OCI-LY3 (cell line): ENCODE data around the gene LRFN5.
A peak's percentile ranks its signal among the peaks of the same experiment; 100 is the strongest.
"Not testable (repeated sequence)": the region's sequence is repeated elsewhere in the genome, so short reads cannot be mapped to it uniquely, and the experiment has no call there.

ENCODE experiments used
- H2AFZ ChIP-seq: fragments of 200-600, 300-600 bp; shearing (Covaris generic); 2 replicates; pipeline ENCODE4 v1.6.0; 2014; ENCODE audit warnings: antibody characterized with exemption, low read depth, low read length
- H3K27ac ChIP-seq: fragments of 200-600, 300-600 bp; sonication (generic); 2 replicates; pipeline ENCODE4 v1.5.1; 2014; ENCODE audit warnings: mild to moderate bottlenecking, low read length, moderate library complexity, mixed read lengths
- H3K27me3 ChIP-seq: fragments of 200-600, 300-600 bp; sonication (generic); 2 replicates; pipeline ENCODE4 v1.6.1; 2014; ENCODE audit warnings: low read depth, low read length, mixed read lengths
- H3K36me3 ChIP-seq: fragments of 200-600, 300-600 bp; sonication (generic); replicated peaks from 2 replicates; pipeline ENCODE3; 2014; ENCODE audit warnings: low read depth, low read length, mixed read lengths
- H3K4me1 ChIP-seq: fragments of 300-600, 200-600 bp; sonication (generic); 2 replicates; pipeline ENCODE4 v1.6.1; 2014; ENCODE audit warnings: low read length, mixed read lengths
- H3K4me2 ChIP-seq: fragments of 200-600, 300-600 bp; sonication (generic); 2 replicates; pipeline ENCODE4 v1.6.1; 2014; ENCODE audit warnings: low read length, mixed read lengths
- H3K4me3 ChIP-seq: fragments of 300-600, 200-600 bp; sonication (generic); 2 replicates; pipeline ENCODE4 v1.5.1; 2014; ENCODE audit warnings: antibody characterized with exemption, mild to moderate bottlenecking, low read length, moderate library complexity
- H3K79me2 ChIP-seq: fragments of 300-600, 200-600 bp; shearing (Covaris generic); 2 replicates; pipeline ENCODE4 v1.6.1; 2014; ENCODE audit warnings: mild to moderate bottlenecking, low read length, mixed read lengths
- H3K9ac ChIP-seq: fragments of 300-600, 200-600 bp; shearing (Covaris generic); 2 replicates; pipeline ENCODE4 v1.6.0; 2014; ENCODE audit warnings: mild to moderate bottlenecking, low read length, moderate library complexity
- H3K9me3 ChIP-seq: fragments of 200-600, 300-600 bp; shearing (Covaris generic); 2 replicates; pipeline ENCODE4 v1.6.1; 2014; ENCODE audit warnings: low read length, mixed read lengths; ENCODE audit not compliant: insufficient read depth
- H4K20me1 ChIP-seq: fragments of 200-600, 300-600 bp; sonication (generic); 2 replicates; pipeline ENCODE4 v1.6.1; 2016; ENCODE audit warnings: low read length, mixed read lengths; ENCODE audit not compliant: insufficient read depth
- EZH2phosphoT487 ChIP-seq: fragments of 200-600 bp; shearing (Covaris generic); IDR thresholded peaks from 2 replicates; pipeline ENCODE4 v1.6.1; 2018; ENCODE audit warnings: antibody characterized with exemption, mixed run types, low read depth
- TF ChIP-seq, protein P1 (sequence below): fragments of 200-600, 300-600 bp; sonication (generic); IDR thresholded peaks from 2 replicates; pipeline ENCODE4 v1.5.1; 2014; ENCODE audit warnings: antibody characterized with exemption, low read length, low read depth

Gene LRFN5

DNA sequence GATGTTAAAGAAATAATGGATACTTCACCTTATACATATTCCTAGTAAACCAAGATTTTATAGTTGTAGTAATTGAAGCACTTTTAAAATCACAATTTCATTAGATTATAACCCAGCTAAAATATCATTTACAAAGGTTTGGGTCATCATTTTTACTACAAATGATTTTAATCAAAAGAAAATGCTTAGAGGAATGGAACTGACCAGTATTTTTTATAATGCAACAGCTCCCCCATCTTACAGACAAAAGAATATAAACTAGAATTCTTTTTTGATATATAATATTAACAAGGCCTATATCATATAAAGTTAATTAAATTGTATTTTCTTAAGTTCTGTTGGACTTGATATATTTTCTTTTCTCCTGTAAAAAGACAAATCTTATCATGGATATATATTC is 20.4 kb upstream of the LRFN5 start:
- Histone ChIP-seq H3K4me3 (no peak overlapping the region), H3K9ac (no peak overlapping the region), H4K20me1 (no peaks in the 10 kb centered on the region), H3K27me3 (no peaks in the 10 kb centered on the region), H3K27ac (no peak overlapping the region), H3K4me1 (no peaks in the 10 kb centered on the region), H3K36me3 (no peaks in the 10 kb centered on the region), H3K9me3 (no peaks in the 10 kb centered on the region), H3K79me2 (no peaks in the 10 kb centered on the region), H2AFZ (no peak overlapping the region), H3K4me2 (no peak overlapping the region)
- no peak for TF ChIP-seq EZH2phosphoT487
- TF ChIP-seq, protein P1, sequence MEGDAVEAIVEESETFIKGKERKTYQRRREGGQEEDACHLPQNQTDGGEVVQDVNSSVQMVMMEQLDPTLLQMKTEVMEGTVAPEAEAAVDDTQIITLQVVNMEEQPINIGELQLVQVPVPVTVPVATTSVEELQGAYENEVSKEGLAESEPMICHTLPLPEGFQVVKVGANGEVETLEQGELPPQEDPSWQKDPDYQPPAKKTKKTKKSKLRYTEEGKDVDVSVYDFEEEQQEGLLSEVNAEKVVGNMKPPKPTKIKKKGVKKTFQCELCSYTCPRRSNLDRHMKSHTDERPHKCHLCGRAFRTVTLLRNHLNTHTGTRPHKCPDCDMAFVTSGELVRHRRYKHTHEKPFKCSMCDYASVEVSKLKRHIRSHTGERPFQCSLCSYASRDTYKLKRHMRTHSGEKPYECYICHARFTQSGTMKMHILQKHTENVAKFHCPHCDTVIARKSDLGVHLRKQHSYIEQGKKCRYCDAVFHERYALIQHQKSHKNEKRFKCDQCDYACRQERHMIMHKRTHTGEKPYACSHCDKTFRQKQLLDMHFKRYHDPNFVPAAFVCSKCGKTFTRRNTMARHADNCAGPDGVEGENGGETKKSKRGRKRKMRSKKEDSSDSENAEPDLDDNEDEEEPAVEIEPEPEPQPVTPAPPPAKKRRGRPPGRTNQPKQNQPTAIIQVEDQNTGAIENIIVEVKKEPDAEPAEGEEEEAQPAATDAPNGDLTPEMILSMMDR: peak; percentile 6; the same call in 1 of the 2 replicates

DNA sequence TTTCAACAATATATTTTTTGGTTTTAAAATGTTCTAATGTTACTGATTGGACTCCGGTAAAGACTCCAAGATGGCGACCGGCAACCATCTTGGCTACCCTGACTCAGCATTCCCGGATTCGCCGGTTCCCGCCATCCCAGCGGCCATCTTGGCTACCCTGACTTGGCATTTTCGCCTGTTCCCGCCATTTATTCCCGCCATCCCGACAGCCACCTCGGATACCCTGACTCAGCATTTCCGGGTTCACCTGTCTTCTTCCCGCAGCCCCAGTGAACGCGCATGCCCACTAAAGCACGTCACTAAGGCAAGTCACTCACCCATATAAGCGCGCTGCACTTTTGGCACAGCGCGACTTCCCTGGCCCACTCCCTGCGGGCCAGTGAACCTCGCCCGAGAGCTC is 9.0 kb upstream of the LRFN5 start:
- no peaks in the 10 kb centered on the region for H3K36me3 ChIP-seq
- H3K4me3 ChIP-seq: no peak overlapping the region
- no peak overlapping the region for H3K27ac ChIP-seq
- H3K79me2 ChIP-seq: no peaks in the 10 kb centered on the region
- no peaks in the 10 kb centered on the region for H4K20me1 ChIP-seq
- no peaks in the 10 kb centered on the region for H3K27me3 ChIP-seq
- no peak for TF ChIP-seq EZH2phosphoT487
- TF ChIP-seq, protein P1: no peak
- H2AFZ ChIP-seq: no peak overlapping the region
- H3K4me1 ChIP-seq: no peaks in the 10 kb centered on the region
- no peak overlapping the region for H3K9ac ChIP-seq
- H3K9me3 ChIP-seq: no peaks in the 10 kb centered on the region
- no peak overlapping the region for H3K4me2 ChIP-seq

DNA sequence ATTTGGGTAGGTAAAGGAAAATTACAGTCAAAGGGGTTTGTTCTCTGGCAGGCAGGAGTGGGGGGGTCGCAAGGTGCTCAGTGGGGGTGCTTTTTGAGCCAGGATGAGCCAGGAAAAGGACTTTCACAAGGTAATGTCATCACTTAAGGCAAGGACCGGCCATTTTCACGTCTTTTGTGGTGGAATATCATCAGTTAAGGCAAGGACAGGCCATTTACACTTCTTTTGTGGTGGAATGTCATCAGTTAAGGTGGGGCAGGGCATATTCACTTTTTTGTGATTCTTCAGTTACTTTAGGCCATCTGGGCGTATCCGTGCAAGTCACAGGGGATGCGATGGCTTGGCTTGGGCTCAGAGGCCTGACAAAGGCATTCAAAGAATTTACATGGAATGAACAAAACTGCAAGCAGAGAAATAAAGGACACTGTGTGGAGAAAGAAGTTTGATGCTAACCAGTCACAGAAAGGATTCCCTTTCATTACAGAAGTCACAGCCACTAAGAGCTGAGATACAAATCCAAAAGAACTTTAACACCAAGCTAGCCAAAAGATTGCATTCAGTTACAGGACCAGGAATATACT is 6.8 kb upstream of the LRFN5 start:
- not testable (repeated sequence) for H3K9ac ChIP-seq

DNA sequence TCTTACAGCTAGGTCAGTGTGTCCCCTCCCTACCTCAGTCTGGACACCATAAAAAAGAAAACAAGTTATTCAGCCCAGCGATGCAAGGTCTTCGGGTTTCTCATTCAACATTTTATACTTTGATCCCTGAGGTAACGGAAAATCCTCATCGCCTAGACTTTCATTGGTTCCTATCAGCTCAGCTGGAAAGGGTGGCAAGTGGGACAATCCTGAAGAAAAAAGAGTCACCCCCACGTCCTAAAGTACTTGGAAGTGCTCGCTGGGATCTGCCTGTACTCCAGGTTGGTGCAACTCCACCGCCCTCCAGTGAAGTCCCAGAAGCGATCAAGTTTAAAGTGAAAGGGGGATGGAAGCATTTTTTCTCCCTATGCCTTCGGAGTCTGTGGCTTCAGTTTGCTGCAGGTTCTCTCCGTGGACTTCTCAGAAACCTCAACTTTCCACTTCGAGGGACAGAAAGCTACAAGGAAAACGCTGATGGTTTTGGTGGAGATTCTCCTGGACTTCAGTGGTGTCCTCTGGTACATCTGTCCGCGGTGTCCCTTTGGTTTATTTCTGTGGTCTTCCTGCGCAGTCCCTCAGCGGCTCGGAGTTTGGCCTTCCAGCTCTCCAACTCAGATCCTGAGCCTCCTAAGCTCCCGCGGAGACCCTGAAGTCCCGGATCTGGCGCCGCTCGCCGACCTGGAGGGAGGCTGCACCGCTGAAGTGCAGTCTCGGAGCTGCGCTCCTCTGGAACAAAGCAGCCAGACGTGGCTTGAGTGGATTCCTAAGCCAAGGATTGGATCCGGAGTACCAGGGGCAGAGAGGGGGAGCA is 1.8 kb upstream of the LRFN5 start:
- no peaks in the 10 kb centered on the region for H3K27me3 ChIP-seq
- H3K4me2 ChIP-seq: no peak overlapping the region
- H2AFZ ChIP-seq: no peak overlapping the region
- H3K9ac ChIP-seq: no peak overlapping the region
- H3K79me2 ChIP-seq: no peaks in the 10 kb centered on the region
- no peaks in the 10 kb centered on the region for H3K36me3 ChIP-seq
- no peak overlapping the region for H3K4me3 ChIP-seq
- H3K27ac ChIP-seq: no peak overlapping the region
- H3K4me1 ChIP-seq: no peaks in the 10 kb centered on the region
- H4K20me1 ChIP-seq: no peaks in the 10 kb centered on the region
- no peaks in the 10 kb centered on the region for H3K9me3 ChIP-seq
- no peak for TF ChIP-seq EZH2phosphoT487
- TF ChIP-seq, protein P1: no peak

More for the DNA sequence above, 6.8 kb upstream of the LRFN5 start:
- not testable (repeated sequence) for H3K9me3 ChIP-seq, H3K4me3 ChIP-seq, H4K20me1 ChIP-seq, H3K36me3 ChIP-seq, H3K27ac ChIP-seq, H3K4me1 ChIP-seq, H2AFZ ChIP-seq, H3K79me2 ChIP-seq, H3K4me2 ChIP-seq, H3K27me3 ChIP-seq
